ENCODE results near the gene SIX2. TPM values are rescaled to one million over a fixed set of nuclear protein-coding genes. Genes with fewer than 3 reads are reported as not detected.

SIX2 gene
- total and polyA plus RNA-seq, 10 donors = 0.03 to 0.20 (median 0.03) TPM; not detected in 7

GRCh38 chr2:44970846-44971450, 38.3 kb downstream of the SIX2 start:
- 82 to 94% (median 87%) methylated on average over 15 of the region's 15 CpGs for WGBS, 5 donors
- no peak for TF ChIP-seq POLR2AphosphoS5 (IDR thresholded peaks at IDR 0.05)
- TF ChIP-seq, protein P1, sequence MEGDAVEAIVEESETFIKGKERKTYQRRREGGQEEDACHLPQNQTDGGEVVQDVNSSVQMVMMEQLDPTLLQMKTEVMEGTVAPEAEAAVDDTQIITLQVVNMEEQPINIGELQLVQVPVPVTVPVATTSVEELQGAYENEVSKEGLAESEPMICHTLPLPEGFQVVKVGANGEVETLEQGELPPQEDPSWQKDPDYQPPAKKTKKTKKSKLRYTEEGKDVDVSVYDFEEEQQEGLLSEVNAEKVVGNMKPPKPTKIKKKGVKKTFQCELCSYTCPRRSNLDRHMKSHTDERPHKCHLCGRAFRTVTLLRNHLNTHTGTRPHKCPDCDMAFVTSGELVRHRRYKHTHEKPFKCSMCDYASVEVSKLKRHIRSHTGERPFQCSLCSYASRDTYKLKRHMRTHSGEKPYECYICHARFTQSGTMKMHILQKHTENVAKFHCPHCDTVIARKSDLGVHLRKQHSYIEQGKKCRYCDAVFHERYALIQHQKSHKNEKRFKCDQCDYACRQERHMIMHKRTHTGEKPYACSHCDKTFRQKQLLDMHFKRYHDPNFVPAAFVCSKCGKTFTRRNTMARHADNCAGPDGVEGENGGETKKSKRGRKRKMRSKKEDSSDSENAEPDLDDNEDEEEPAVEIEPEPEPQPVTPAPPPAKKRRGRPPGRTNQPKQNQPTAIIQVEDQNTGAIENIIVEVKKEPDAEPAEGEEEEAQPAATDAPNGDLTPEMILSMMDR (IDR thresholded peaks at IDR 0.05 in 8 of 11, conservative IDR thresholded peaks at IDR 0.05 in 3 of 11) = no peak
- no peak for TF ChIP-seq POLR2A (IDR thresholded peaks at IDR 0.05)
- H3K27ac ChIP-seq = no peak overlapping the region
- no peak for DNase-seq
- peaks cover 0 to 7% (median 0%) of the 10 kb centered on the region in 6 donors for H3K4me1 ChIP-seq
- intact Hi-C loops (cut with DNase I; ENCODE audit: low total_unique reads) = no loop called here
- H3K4me3 ChIP-seq = no peak overlapping the region
- H3K9me3 ChIP-seq = no peaks in the 10 kb centered on the region
- peaks cover 0 to 53% (median 0%) of the 10 kb centered on the region in 7 donors for H3K27me3 ChIP-seq (replicated peaks in 1 of 7)
- H3K36me3 ChIP-seq = no peaks in the 10 kb centered on the region

- no peak for DNase-seq
- whole genome bisulfite sequencing, 5 donors = 67 to 85% (median 75%) methylated on average over 4 of the region's 4 CpGs
Measured at GRCh38 chr2:44969936-44970335, 39.3 kb downstream of the SIX2 start.

GRCh38 chr2:44967727-44968432, 41.4 kb downstream of the SIX2 start:
- no peaks in the 10 kb centered on the region for H3K36me3 ChIP-seq
- WGBS, 5 donors = 81 to 90% (median 87%) methylated on average over 5 of the region's 5 CpGs
- H3K4me3 ChIP-seq = no peak overlapping the region
- H3K4me1 ChIP-seq = peaks cover 0 to 3% (median 0%) of the 10 kb centered on the region in 6 donors
- no peak overlapping the region for H3K27ac ChIP-seq
- TF ChIP-seq, protein P1 (IDR thresholded peaks at IDR 0.05 in 8 of 11, conservative IDR thresholded peaks at IDR 0.05 in 3 of 11) = no peak
- TF ChIP-seq POLR2A (IDR thresholded peaks at IDR 0.05) (no peak), POLR2AphosphoS5 (IDR thresholded peaks at IDR 0.05) (no peak)
- intact Hi-C loops (cut with DNase I; ENCODE audit: low total_unique reads) = no loop called here
- no peaks in the 10 kb centered on the region for H3K9me3 ChIP-seq
- no peak for DNase-seq
- H3K27me3 ChIP-seq (replicated peaks in 1 of 7) = peaks cover 0 to 61% (median 9%) of the 10 kb centered on the region in 7 donors

More at GRCh38 chr2:44969936-44970335, 39.3 kb downstream of the SIX2 start:
- Histone ChIP-seq H3K27ac (no peak overlapping the region), H3K36me3 (no peaks in the 10 kb centered on the region), H3K4me1 (peaks cover 0 to 7% (median 0%) of the 10 kb centered on the region in 6 donors), H3K9me3 (no peaks in the 10 kb centered on the region), H3K27me3 (replicated peaks in 1 of 7) (peaks cover 0 to 57% (median 3%) of the 10 kb centered on the region in 7 donors), H3K4me3 (no peak overlapping the region)
- TF ChIP-seq, protein P1 (IDR thresholded peaks at IDR 0.05 in 8 of 11, conservative IDR thresholded peaks at IDR 0.05 in 3 of 11) = no peak
- no peak for TF ChIP-seq POLR2A (IDR thresholded peaks at IDR 0.05)
- TF ChIP-seq POLR2AphosphoS5 (IDR thresholded peaks at IDR 0.05) = no peak
- intact Hi-C loops (cut with DNase I; ENCODE audit: low total_unique reads) = no loop called here

DNA sequence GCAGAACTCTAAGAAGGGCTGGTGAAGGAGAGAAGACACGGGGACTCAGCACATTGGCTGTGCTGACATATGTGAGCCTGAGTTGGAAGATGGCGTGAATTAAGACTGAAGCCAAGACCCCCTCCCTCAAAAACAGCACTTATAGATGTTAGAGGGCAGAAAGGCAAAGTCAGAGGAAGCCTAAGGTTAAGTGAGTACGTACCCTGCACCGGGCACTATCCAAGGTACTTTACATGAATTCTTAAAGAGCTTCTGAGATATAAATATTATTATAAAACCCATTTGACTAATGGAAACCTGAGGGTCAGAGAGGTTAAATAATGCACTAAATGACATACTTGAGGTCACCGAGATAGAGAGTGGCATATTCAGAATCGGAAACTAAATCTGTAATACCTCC, 42.2 kb downstream of the SIX2 start:
- H3K27ac ChIP-seq = no peak overlapping the region
- no peaks in the 10 kb centered on the region for H3K4me1 ChIP-seq
- TF ChIP-seq POLR2A (IDR thresholded peaks at IDR 0.05) = no peak
- no peaks in the 10 kb centered on the region for H3K9me3 ChIP-seq
- H3K36me3 ChIP-seq = no peaks in the 10 kb centered on the region
- WGBS, 5 donors = 63 to 79% (median 75%) methylated on average over 6 of the region's 6 CpGs
- no peak overlapping the region for H3K4me3 ChIP-seq
- H3K27me3 ChIP-seq (replicated peaks in 1 of 7) = peaks cover 0 to 61% (median 9%) of the 10 kb centered on the region in 7 donors
- intact Hi-C loops (cut with DNase I; ENCODE audit: low total_unique reads) = no loop called here
- DNase-seq = no peak
